PFSK-1 (cell line): Measurements from ENCODE around the gene RABGAP1.

Source experiments
- FOXP2 ChIP-seq: optimal IDR thresholded peaks from 2 replicates; pipeline ENCODE3; 2011; ENCODE audit warnings: borderline replicate concordance, control low read depth, inconsistent platforms; ENCODE audit not compliant: insufficient read depth; ENCODE audit errors: extremely low read length, extremely low read depth
- POLR2AphosphoS5 ChIP-seq: IDR thresholded peaks from 2 replicates; pipeline ENCODE4 v1.6.1; 2012; ENCODE audit warnings: low read depth, mild to moderate bottlenecking, control low read depth, low read length, moderate library complexity
- SIN3A ChIP-seq: IDR thresholded peaks from 2 replicates; pipeline ENCODE4 v1.6.1; 2012; ENCODE audit warnings: mild to moderate bottlenecking, low read length, moderate library complexity, borderline replicate concordance; ENCODE audit not compliant: insufficient read depth
- TAF1 ChIP-seq: IDR thresholded peaks from 2 replicates; pipeline ENCODE4 v1.6.1; 2012; ENCODE audit warnings: low read length, control low read depth, borderline replicate concordance; ENCODE audit not compliant: insufficient read depth
- TF ChIP-seq, protein P1 (sequence below), 2 experiments: IDR thresholded peaks; 2 replicates each; pipeline versions ENCODE4 v1.6.1 to v1.8.0; 2011 to 2012; ENCODE audit warnings: low read depth in 2 of 2, low read length in 2 of 2, control low read depth in 1 of 2, inconsistent platforms in 1 of 2, mild to moderate bottlenecking in 1 of 2, moderate library complexity in 1 of 2; ENCODE audit not compliant: insufficient read depth in 1 of 2

The RABGAP1 gene

DNA sequence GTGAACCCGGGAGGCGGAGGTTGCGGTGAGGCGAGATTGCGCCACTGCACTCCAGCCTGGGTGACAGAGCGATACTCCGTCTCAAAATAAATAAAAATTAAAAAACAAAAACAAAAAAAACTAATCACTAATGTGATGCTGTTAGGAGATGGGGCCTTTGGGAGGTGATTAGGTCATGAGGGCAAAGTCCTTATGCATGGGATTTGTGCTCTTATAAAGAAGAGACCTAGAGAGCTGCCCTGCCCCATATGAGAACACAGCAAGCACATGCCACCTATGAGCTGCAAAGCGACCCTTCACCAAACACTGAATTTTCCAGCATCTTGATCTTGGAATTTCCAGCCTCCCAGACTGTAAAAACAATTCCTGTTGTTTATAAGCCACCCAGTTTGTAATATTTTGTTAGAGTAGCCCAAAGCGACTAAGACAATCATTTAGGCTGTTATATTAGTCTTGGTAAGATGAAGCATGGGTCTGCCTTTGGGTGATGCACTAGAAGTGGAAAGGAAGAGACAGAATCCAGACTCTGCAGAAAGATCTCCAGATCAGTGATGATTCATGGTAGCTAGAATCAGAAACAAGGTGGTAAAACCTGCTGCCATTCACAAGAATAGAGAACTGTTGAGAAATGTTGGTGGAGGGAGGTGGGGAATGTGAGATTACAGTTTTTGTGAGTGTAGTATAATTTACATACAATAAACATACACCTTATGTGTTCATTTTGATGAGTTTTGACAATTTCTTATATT, 118.8 kb downstream of the RABGAP1 start:
- TF ChIP-seq SIN3A (no peak), FOXP2 (no peak), TAF1 (no peak), POLR2AphosphoS5 (no peak)
- TF ChIP-seq, protein P1, sequence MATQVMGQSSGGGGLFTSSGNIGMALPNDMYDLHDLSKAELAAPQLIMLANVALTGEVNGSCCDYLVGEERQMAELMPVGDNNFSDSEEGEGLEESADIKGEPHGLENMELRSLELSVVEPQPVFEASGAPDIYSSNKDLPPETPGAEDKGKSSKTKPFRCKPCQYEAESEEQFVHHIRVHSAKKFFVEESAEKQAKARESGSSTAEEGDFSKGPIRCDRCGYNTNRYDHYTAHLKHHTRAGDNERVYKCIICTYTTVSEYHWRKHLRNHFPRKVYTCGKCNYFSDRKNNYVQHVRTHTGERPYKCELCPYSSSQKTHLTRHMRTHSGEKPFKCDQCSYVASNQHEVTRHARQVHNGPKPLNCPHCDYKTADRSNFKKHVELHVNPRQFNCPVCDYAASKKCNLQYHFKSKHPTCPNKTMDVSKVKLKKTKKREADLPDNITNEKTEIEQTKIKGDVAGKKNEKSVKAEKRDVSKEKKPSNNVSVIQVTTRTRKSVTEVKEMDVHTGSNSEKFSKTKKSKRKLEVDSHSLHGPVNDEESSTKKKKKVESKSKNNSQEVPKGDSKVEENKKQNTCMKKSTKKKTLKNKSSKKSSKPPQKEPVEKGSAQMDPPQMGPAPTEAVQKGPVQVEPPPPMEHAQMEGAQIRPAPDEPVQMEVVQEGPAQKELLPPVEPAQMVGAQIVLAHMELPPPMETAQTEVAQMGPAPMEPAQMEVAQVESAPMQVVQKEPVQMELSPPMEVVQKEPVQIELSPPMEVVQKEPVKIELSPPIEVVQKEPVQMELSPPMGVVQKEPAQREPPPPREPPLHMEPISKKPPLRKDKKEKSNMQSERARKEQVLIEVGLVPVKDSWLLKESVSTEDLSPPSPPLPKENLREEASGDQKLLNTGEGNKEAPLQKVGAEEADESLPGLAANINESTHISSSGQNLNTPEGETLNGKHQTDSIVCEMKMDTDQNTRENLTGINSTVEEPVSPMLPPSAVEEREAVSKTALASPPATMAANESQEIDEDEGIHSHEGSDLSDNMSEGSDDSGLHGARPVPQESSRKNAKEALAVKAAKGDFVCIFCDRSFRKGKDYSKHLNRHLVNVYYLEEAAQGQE (IDR thresholded peaks at IDR 0.05; ENCODE audit: insufficient read depth in 1 of 2, low read depth in 2 of 2, low read length in 2 of 2) = no peak

DNA sequence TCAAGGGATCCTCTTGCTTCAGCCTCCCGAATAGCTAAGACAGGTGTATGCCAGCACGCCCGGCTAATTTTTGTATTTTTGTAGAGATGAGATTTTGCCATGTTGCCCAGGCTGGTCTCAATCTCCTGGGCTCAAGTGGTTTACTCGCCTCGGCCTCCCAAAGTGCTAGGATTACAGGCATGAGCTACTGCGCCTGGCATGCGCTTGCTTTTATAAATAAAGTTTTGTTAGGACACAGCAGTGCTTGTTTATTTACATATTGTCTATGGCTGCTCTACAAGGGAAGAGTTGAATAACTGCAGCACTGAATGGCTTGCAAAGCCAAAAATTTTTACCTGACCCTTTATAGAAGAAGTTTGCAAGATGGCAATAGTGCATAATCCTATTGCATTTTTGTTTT, 120.4 kb downstream of the RABGAP1 start:
- TF ChIP-seq SIN3A (no peak), TAF1 (no peak), POLR2AphosphoS5 (no peak), FOXP2 (no peak)
- TF ChIP-seq, protein P1 (IDR thresholded peaks at IDR 0.05; ENCODE audit: insufficient read depth in 1 of 2, low read depth in 2 of 2, low read length in 2 of 2) = no peak

DNA sequence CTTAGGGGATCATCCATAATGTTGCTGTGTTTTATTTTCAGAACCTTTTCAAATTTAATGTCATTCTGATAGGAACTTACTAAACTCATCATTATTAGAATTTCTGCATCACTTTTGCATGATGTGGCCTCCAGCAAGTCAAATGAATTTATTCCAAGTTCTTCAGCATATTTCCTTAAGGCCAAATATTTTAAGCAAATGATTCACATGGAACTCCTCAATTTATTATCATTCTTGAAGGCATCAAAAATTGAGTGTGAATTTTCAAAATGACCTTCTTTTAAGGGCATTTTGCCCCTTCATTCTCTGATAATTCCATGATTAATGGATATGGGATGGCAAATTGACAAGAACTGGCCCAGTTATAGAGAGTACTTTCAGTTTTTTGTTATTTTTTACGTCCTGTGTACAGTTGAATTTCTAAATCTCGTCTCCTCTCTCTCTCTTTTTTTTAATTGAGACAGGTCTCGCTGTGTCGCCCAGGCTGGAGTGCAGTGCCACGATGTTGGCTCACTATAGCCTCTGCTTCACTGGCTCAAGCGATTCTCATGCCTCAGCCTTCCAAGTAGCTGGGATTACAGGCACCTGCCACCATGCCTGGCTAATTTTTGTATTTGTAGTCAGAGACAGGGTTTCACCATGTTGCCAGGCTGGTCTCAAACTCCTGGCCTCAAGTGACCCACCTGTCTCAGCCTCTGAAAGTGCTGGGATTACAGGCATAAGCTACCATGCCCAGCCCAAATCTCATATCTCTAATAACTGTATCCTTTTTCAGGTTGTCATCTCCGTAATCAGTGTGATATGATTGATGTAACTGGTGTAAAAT, 121.7 kb downstream of the RABGAP1 start:
- no peak for TF ChIP-seq SIN3A
- no peak for TF ChIP-seq TAF1
- no peak for TF ChIP-seq POLR2AphosphoS5
- TF ChIP-seq FOXP2 = no peak
- TF ChIP-seq, protein P1 (IDR thresholded peaks at IDR 0.05; ENCODE audit: insufficient read depth in 1 of 2, low read depth in 2 of 2, low read length in 2 of 2) = no peak

DNA sequence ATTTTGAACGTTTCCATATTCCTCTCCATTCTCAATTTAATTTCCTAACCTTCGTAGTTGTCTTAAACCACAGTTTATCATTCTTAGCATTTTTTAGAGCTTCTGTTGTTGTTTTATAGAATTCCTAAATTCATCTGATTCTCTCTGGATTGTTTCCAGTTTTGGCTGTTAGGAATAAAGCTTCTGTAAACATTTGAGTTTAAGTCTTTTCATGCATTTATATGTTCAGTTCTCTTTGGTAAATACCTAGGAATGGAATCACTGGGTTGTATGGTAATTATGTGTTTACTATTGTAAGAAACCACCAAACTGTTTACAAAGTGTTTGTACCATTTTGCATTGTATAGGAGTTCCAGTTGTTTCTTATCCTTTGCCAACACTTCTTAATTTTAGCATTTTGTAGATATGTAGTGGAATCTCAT, 122.4 kb downstream of the RABGAP1 start:
- TF ChIP-seq FOXP2 = no peak
- TF ChIP-seq POLR2AphosphoS5 = no peak
- no peak for TF ChIP-seq SIN3A
- TF ChIP-seq TAF1 = no peak
- TF ChIP-seq, protein P1 (IDR thresholded peaks at IDR 0.05; ENCODE audit: insufficient read depth in 1 of 2, low read depth in 2 of 2, low read length in 2 of 2) = no peak
